GM12873 (cell line): ENCODE results near the gene CHD6.

ENCODE experiments used
- CTCF ChIP-seq: IDR thresholded peaks from 2 replicates; pipeline ENCODE4 v1.5.1; 2012; ENCODE audit warnings: low read depth, mild to moderate bottlenecking, moderate library complexity, low read length, control low read depth; ENCODE audit not compliant: insufficient read depth; ENCODE audit errors: missing control alignments

Gene CHD6

GRCh38 chr20:41444821-41445220 is 173.4 kb downstream of the CHD6 start:
- no peak for TF ChIP-seq CTCF

- TF ChIP-seq CTCF: no peak
Observed at GRCh38 chr20:41443691-41444090, 174.5 kb downstream of the CHD6 start.

- TF ChIP-seq CTCF: no peak
Observed at GRCh38 chr20:41440882-41441281, 177.3 kb downstream of the CHD6 start.

- no peak for TF ChIP-seq CTCF
Observed at GRCh38 chr20:41437836-41438235, 180.3 kb downstream of the CHD6 start.

- TF ChIP-seq CTCF: no peak
Observed at GRCh38 chr20:41436679-41437078, 181.5 kb downstream of the CHD6 start.

DNA sequence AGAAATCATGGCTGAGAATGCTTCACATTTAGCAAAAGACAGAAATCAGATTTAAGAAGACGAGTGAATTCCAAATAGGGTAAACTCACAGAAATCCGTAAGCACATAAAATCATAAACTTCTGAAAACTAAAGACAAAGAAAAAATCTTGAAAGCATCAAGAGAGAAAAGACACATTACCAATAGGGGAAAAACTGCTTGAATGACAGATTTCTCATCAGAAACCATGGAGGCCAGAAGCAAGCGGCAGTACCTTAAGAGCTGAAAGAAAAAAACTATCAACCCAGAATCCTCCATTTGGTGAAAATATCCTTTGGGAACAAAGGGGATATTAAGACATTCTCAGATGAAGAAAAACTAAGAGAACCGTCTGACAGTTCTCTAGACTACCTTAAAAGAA is 185.0 kb downstream of the CHD6 start:
- no peak for TF ChIP-seq CTCF

- TF ChIP-seq CTCF: no peak
Observed at GRCh38 chr20:41432746-41433145, 185.4 kb downstream of the CHD6 start.
